Smooth muscle cell (in vitro differentiated cells): ENCODE measurements around the gene HFM1. TPM values are rescaled to one million over a fixed set of nuclear protein-coding genes. Genes with fewer than 3 reads are reported as not detected.

Experiments used
- DNase-seq: peaks from one replicate; lab custom pipeline; 2025; ENCODE audit not compliant: unreplicated experiment; lab: John Stamatoyannopoulos, UW
- H2AFZ ChIP-seq: fragments of 200-600 bp; sonication (generic); 2 replicates; pipeline ENCODE4 v1.6.0; 2016; ENCODE audit warnings: antibody characterized with exemption, low read depth, mild to moderate bottlenecking
- H3F3A ChIP-seq: fragments of 200-600 bp; sonication (generic); 2 replicates; pipeline ENCODE4 v1.6.0; 2017; ENCODE audit warnings: antibody characterized with exemption, low read depth
- H3K27ac ChIP-seq: fragments of 200-600 bp; sonication (generic); 2 replicates; pipeline ENCODE4 v1.5.1; 2016; ENCODE audit warnings: low read depth, mild to moderate bottlenecking
- H3K27me3 ChIP-seq: fragments of 200-600 bp; sonication (generic); 2 replicates; pipeline ENCODE4 v1.6.1; 2016; ENCODE audit warnings: low read depth, mild to moderate bottlenecking
- H3K36me3 ChIP-seq: fragments of 200-600 bp; sonication (generic); 2 replicates; pipeline ENCODE4 v1.5.1; 2016; ENCODE audit warnings: low read depth
- H3K4me1 ChIP-seq: fragments of 200-600 bp; sonication (generic); 2 replicates; pipeline ENCODE4 v1.5.1; 2016; ENCODE audit warnings: low read depth
- H3K4me2 ChIP-seq: fragments of 200-600 bp; sonication (generic); 2 replicates; pipeline ENCODE4 v1.6.0; 2016; ENCODE audit warnings: mild to moderate bottlenecking
- H3K4me3 ChIP-seq: fragments of 200-600 bp; sonication (generic); 2 replicates; pipeline ENCODE4 v1.5.1; 2016; ENCODE audit warnings: mild to moderate bottlenecking
- H3K79me2 ChIP-seq: fragments of 200-600 bp; sonication (generic); 2 replicates; pipeline ENCODE4 v1.6.0; 2016; ENCODE audit warnings: low read depth, mild to moderate bottlenecking
- H3K9ac ChIP-seq: fragments of 200-600 bp; sonication (generic); 2 replicates; pipeline ENCODE4 v1.6.0; 2016; ENCODE audit warnings: low read depth
- H3K9me3 ChIP-seq: fragments of 200-600 bp; sonication (generic); replicated peaks from 2 replicates; pipeline ENCODE4 v1.5.1; 2016; ENCODE audit warnings: low read depth
- H4K20me1 ChIP-seq: fragments of 200-600 bp; sonication (generic); 2 replicates; pipeline ENCODE4 v1.6.0; 2016; ENCODE audit warnings: low read depth
- WGBS: methylation state at CpG from one replicate; pipeline ENCODE4 v1.1.7; 2016; ENCODE audit warnings: low lambda C conversion rate; 5-methylcytosine and 5-hydroxymethylcytosine counted together
- polyA plus RNA-seq: library from polyadenylated mRNA; unstranded; fragments of >200 nt; fragmentation: Nextera tagmentation; extraction: Ambion mirVana; gene quantifications from 2 replicates; pipeline ENCODE4 v1.2.1, GENCODE V29; 2016
- total RNA-seq: library from RNA; depleted of rRNA; stranded (reverse); fragments of >200 nt; gene quantifications from 2 replicates; pipeline ENCODE4 v1.2.3, GENCODE V29; 2014
- TF ChIP-seq, protein P1 (sequence below): fragments of 200-600 bp; sonication (generic); IDR thresholded peaks from 2 replicates; pipeline ENCODE4 v1.5.1; 2017; ENCODE audit warnings: borderline replicate concordance, mild to moderate bottlenecking, antibody characterized with exemption; ENCODE audit not compliant: insufficient read depth, poor library complexity, severe bottlenecking

HFM1 gene
- total and polyA plus RNA-seq, 2 experiments from 2014 or later = 0.31 to 1.0 TPM

DNA sequence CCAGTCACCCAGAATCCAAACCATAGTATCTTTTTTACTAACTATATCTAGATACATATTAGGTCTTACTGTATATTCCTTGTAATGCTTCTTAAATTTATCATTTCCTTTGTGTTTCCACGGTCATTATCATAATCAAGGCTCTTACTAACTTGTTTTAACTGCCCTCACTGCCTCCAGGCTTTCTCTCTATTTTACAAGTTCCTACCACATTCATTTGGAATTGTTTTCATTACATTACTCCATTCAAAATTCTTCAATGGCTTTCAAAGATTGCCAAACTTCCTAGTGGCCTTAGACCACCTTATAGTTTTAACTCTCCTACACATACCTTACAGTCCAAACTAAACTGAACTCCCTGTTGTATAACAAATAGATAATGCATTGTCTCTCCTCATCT lies 6.3 kb downstream of the HFM1 start:
- H4K20me1 ChIP-seq = no peaks in the 10 kb centered on the region
- TF ChIP-seq, protein P1, sequence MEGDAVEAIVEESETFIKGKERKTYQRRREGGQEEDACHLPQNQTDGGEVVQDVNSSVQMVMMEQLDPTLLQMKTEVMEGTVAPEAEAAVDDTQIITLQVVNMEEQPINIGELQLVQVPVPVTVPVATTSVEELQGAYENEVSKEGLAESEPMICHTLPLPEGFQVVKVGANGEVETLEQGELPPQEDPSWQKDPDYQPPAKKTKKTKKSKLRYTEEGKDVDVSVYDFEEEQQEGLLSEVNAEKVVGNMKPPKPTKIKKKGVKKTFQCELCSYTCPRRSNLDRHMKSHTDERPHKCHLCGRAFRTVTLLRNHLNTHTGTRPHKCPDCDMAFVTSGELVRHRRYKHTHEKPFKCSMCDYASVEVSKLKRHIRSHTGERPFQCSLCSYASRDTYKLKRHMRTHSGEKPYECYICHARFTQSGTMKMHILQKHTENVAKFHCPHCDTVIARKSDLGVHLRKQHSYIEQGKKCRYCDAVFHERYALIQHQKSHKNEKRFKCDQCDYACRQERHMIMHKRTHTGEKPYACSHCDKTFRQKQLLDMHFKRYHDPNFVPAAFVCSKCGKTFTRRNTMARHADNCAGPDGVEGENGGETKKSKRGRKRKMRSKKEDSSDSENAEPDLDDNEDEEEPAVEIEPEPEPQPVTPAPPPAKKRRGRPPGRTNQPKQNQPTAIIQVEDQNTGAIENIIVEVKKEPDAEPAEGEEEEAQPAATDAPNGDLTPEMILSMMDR = no peak
- DNase-seq = no peak
- H3K4me1 ChIP-seq = peaks cover under 1% of the 10 kb centered on the region
- no peaks in the 10 kb centered on the region for H3K9me3 ChIP-seq
- no peak overlapping the region for H3K4me3 ChIP-seq
- H3K27ac ChIP-seq = no peak overlapping the region
- H3K27me3 ChIP-seq = no peaks in the 10 kb centered on the region
- peaks cover 2% of the 10 kb centered on the region for H3F3A ChIP-seq
- no peaks in the 10 kb centered on the region for H3K79me2 ChIP-seq
- no peak overlapping the region for H2AFZ ChIP-seq
- H3K9ac ChIP-seq = no peak overlapping the region
- 69% methylated on average over 1 of the region's 1 CpG for WGBS
- H3K4me2 ChIP-seq = no peak overlapping the region
- no peaks in the 10 kb centered on the region for H3K36me3 ChIP-seq

DNA sequence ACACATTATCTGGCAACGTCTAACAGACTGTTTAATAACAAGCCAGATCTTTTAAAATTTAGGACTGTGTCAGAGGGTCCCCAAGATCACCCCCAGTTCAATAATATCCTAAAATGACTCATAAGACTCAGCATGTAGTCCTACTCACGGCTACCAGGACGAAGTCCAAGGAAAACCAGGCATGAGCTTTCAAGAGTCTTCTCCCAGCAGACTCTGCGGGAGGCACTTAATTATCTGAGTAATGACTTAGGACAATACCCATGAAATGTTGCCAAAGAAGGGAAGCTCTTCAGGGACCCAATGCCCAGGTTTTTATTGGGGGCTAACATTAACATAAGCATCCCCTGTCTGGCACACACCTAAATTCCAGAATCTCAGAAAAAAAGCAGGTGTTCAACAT lies 7.0 kb downstream of the HFM1 start:
- H3F3A ChIP-seq = no peaks in the 10 kb centered on the region
- H4K20me1 ChIP-seq = no peaks in the 10 kb centered on the region
- no peaks in the 10 kb centered on the region for H3K36me3 ChIP-seq
- no peak overlapping the region for H3K9ac ChIP-seq
- H3K4me2 ChIP-seq = no peak overlapping the region
- no peaks in the 10 kb centered on the region for H3K4me1 ChIP-seq
- WGBS = 62% methylated on average over 4 of the region's 4 CpGs
- H3K4me3 ChIP-seq = no peak overlapping the region
- H3K9me3 ChIP-seq = no peaks in the 10 kb centered on the region
- H3K79me2 ChIP-seq = no peaks in the 10 kb centered on the region
- no peak for DNase-seq
- H3K27ac ChIP-seq = no peak overlapping the region
- TF ChIP-seq, protein P1 = no peak
- no peak overlapping the region for H2AFZ ChIP-seq
- H3K27me3 ChIP-seq = no peaks in the 10 kb centered on the region

DNA sequence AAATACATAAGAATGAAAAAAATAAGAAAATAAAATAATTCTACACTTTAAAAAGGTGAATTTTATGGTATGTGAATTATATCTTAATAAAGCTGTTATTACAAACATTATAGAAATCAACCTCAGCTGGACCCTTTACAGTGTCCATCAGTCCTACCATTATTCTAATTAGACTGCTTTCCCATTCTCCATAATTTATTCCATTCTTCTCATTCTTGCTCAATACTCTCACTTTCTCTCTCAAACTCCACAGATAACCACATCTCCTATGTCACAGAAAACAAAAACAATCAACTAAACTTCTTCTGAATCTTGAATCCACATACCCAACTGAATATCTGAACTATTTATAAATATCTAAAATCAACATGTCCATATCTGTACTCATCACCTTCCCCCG lies 11.6 kb downstream of the HFM1 start:
- Histone ChIP-seq H3K79me2 (no peaks in the 10 kb centered on the region), H3K27me3 (no peaks in the 10 kb centered on the region), H3K4me2 (no peak overlapping the region), H3F3A (no peaks in the 10 kb centered on the region), H3K4me3 (no peak overlapping the region), H2AFZ (no peak overlapping the region), H4K20me1 (no peaks in the 10 kb centered on the region), H3K4me1 (no peaks in the 10 kb centered on the region), H3K9me3 (no peaks in the 10 kb centered on the region), H3K9ac (no peak overlapping the region), H3K36me3 (no peaks in the 10 kb centered on the region), H3K27ac (no peak overlapping the region)
- 90% methylated on average over 1 of the region's 1 CpG for WGBS
- no peak for DNase-seq
- TF ChIP-seq, protein P1 = no peak

DNA sequence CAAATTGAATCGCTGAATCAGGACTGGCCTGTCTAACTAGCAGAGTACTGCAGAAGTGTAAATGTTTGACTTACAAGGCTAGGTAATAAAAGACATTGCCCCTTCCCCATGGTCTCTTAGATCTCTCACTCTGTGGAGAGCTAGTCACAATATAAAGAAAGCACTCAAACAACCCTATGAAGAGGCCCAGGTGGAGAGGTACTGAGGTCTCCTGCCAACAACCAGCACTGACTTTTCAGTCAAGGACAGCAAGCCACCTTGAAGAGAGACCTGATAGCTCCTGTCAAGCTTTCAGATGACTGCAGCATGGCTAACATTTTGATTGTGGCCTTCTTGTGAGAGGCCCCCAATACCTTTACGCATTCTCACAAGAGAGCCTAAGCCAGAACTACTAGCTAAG lies 18.5 kb downstream of the HFM1 start:
- no peak overlapping the region for H2AFZ ChIP-seq
- 90% methylated on average over 2 of the region's 2 CpGs for WGBS
- TF ChIP-seq, protein P1 = no peak
- no peaks in the 10 kb centered on the region for H3K4me1 ChIP-seq
- H3K9ac ChIP-seq = no peak overlapping the region
- no peaks in the 10 kb centered on the region for H4K20me1 ChIP-seq
- no peaks in the 10 kb centered on the region for H3K27me3 ChIP-seq
- no peaks in the 10 kb centered on the region for H3K9me3 ChIP-seq
- H3K79me2 ChIP-seq = no peaks in the 10 kb centered on the region
- H3K4me2 ChIP-seq = no peak overlapping the region
- H3F3A ChIP-seq = no peaks in the 10 kb centered on the region
- H3K27ac ChIP-seq = no peak overlapping the region
- DNase-seq = no peak
- H3K4me3 ChIP-seq = no peak overlapping the region
- no peaks in the 10 kb centered on the region for H3K36me3 ChIP-seq
